GM12878 (cell line): Measurements from ENCODE around the gene ANO3. TPM values are rescaled to one million over a fixed set of nuclear protein-coding genes. Genes with fewer than 3 reads are reported as not detected.

Experiments
- ATAC-seq: fragments of 200-7000 bp; cut with Tn5 transposase; 3 replicates; pipeline ENCODE4 v1.9.1; 2020; ENCODE audit warnings: mild to moderate bottlenecking, moderate library complexity
- BruUV-seq: library from RNA; stranded (reverse); fragments of 400-500 nt; replicated peaks from 2 replicates; lab custom pipeline; 2021; lab: Mats Ljungman, UMichigan
- CTCF ChIA-PET: fragments of 300-600 bp; sonication (Branson Sonifier 250); formaldehyde crosslinking; extraction: SDS; loops from one replicate; lab custom pipeline; 2021; ENCODE audit warnings: inconsistent platforms; lab: Yijun Ruan, JAX
- POLR2A ChIA-PET: fragments of 350-600 bp; formaldehyde crosslinking; extraction: SDS; loops from one replicate; lab custom pipeline; 2021; ENCODE audit warnings: inconsistent platforms; lab: Charles Lee
- RAD21 ChIA-PET: fragments of 300-600 bp; sonication (Branson Sonifier 250); formaldehyde crosslinking; loops from one replicate; lab custom pipeline; 2023; ENCODE audit warnings: antibody characterized with exemption; ENCODE audit not compliant: unreplicated experiment; lab: Charles Lee
- SMC1A ChIA-PET: fragments of 300-600 bp; sonication (Branson Sonifier 250); formaldehyde crosslinking; loops from one replicate; lab custom pipeline; 2023; ENCODE audit not compliant: unreplicated experiment, uncharacterized antibody; lab: Charles Lee
- DNase-seq: peaks from one replicate; pipeline ENCODE4 v3.0.0-alpha.2; 2011; ENCODE audit warnings: low read depth, low spot score
- FAIRE-seq: peaks from 3 replicates; lab custom pipeline; 2011; peaks lifted over from hg19 to GRCh38; lab: Jason Lieb, UNC
- H2AFZ ChIP-seq: 2 replicates; pipeline ENCODE4 v1.6.0; 2011; ENCODE audit warnings: low read depth, low read length, control low read depth; ENCODE audit not compliant: control insufficient read depth
- H3K27ac ChIP-seq: 2 replicates; pipeline ENCODE4 v1.5.1; 2011; ENCODE audit warnings: control low read depth; ENCODE audit not compliant: control insufficient read depth, insufficient read depth
- H3K27me3 ChIP-seq, 2 experiments: replicated peaks in 1 of 2; 2 replicates each; pipeline versions ENCODE4 v1.6.0 to v1.6.1; 2011; ENCODE audit warnings: low read length in 1 of 2; ENCODE audit not compliant: control insufficient read depth in 2 of 2, insufficient read depth in 2 of 2
- H3K36me3 ChIP-seq, 2 experiments: 2 replicates each; pipeline ENCODE4 v1.5.1; 2011; ENCODE audit warnings: low read length in 1 of 2; ENCODE audit not compliant: control insufficient read depth in 2 of 2, insufficient read depth in 2 of 2
- H3K4me1 ChIP-seq: 2 replicates; pipeline ENCODE4 v1.6.1; 2011; ENCODE audit warnings: mild to moderate bottlenecking, low read length, moderate library complexity, mixed read lengths; ENCODE audit not compliant: control insufficient read depth, insufficient read depth
- H3K4me2 ChIP-seq: 2 replicates; pipeline ENCODE4 v1.6.0; 2011; ENCODE audit warnings: control low read depth; ENCODE audit not compliant: control insufficient read depth, insufficient read depth
- H3K4me3 ChIP-seq: fragments of 200-600 bp; sonication (generic); 2 replicates; pipeline ENCODE4 v1.5.1; 2016
- H3K79me2 ChIP-seq: 2 replicates; pipeline ENCODE4 v1.6.0; 2011; ENCODE audit warnings: low read length; ENCODE audit not compliant: control insufficient read depth, insufficient read depth
- H3K9ac ChIP-seq: 2 replicates; pipeline ENCODE4 v1.8.0; 2011; ENCODE audit warnings: low read length, control low read depth, mixed read lengths; ENCODE audit not compliant: control insufficient read depth, insufficient read depth
- H3K9me3 ChIP-seq: replicated peaks from 3 replicates; pipeline ENCODE4 v1.5.1; 2011; ENCODE audit warnings: mild to moderate bottlenecking, low read length; ENCODE audit not compliant: control insufficient read depth, insufficient read depth
- H4K20me1 ChIP-seq: 2 replicates; pipeline ENCODE4 v1.6.0; 2011; ENCODE audit not compliant: control insufficient read depth, insufficient read depth
- ASH2L ChIP-seq: fragments of 300-600, 200-600 bp; sonication (generic); IDR thresholded peaks from 2 replicates; pipeline ENCODE4 v1.6.1; 2017; ENCODE audit warnings: low read depth, mild to moderate bottlenecking, borderline replicate concordance
- CEBPB ChIP-seq, 2 experiments: fragments of 150-350 bp in 1 of 2; IDR thresholded peaks; 2 replicates each; pipeline ENCODE4 v1.6.1; 2012 to 2014; ENCODE audit warnings: low read depth in 2 of 2, low read length in 2 of 2, borderline replicate concordance in 1 of 2, inconsistent platforms in 1 of 2
- CHD4 ChIP-seq: fragments of 200-600 bp; sonication (generic); IDR thresholded peaks from 2 replicates; pipeline ENCODE4 v1.6.1; 2016; ENCODE audit warnings: mild to moderate bottlenecking
- HDAC6 ChIP-seq: fragments of 200-600 bp; sonication (generic); IDR thresholded peaks from one replicate; pipeline ENCODE4 v1.8.0; 2017; ENCODE audit warnings: antibody characterized with exemption; ENCODE audit not compliant: unreplicated experiment
- IKZF2 ChIP-seq, 2 experiments: fragments of 450-650 bp; IDR thresholded peaks; 2 replicates each; pipeline ENCODE4 v1.6.1; 2017; ENCODE audit warnings: mild to moderate bottlenecking in 2 of 2, moderate library complexity in 2 of 2
- PAX8 ChIP-seq: fragments of 450-650 bp; IDR thresholded peaks from 2 replicates; pipeline ENCODE4 v1.6.1; 2017; ENCODE audit warnings: mild to moderate bottlenecking, moderate library complexity
- PKNOX1 ChIP-seq: fragments of 450-650 bp; IDR thresholded peaks from 2 replicates; pipeline ENCODE4 v1.6.1; 2016; ENCODE audit warnings: mild to moderate bottlenecking
- SPI1 ChIP-seq: IDR thresholded peaks from 2 replicates; pipeline ENCODE4 v1.6.1; 2011; ENCODE audit warnings: low read depth, mild to moderate bottlenecking, low read length, moderate library complexity, borderline replicate concordance; ENCODE audit not compliant: insufficient read depth
- SUZ12 ChIP-seq: fragments of 200-600 bp; sonication (generic); IDR thresholded peaks from one replicate; pipeline ENCODE4 v1.6.1; 2018; ENCODE audit warnings: antibody characterized with exemption, mild to moderate bottlenecking; ENCODE audit not compliant: unreplicated experiment
- ZNF687 ChIP-seq: fragments of 450-650 bp; IDR thresholded peaks from 2 replicates; pipeline ENCODE4 v1.6.1; 2017; ENCODE audit warnings: mild to moderate bottlenecking, moderate library complexity
- WGBS: methylation state at CpG from one replicate; pipeline ENCODE4 v1.1.6; 2016; ENCODE audit warnings: low lambda C conversion rate; ENCODE audit not compliant: insufficient replicate concordance, insufficient coverage; ENCODE audit errors: missing lambda C conversion rate; 5-methylcytosine and 5-hydroxymethylcytosine counted together
- in situ Hi-C: fragments of 300-500 bp; cut with MboI; formaldehyde crosslinking; loops from 9 replicates; pipeline ENCODE4 v1.14.3; 2018; ENCODE audit warnings: mixed read lengths
- intact Hi-C: fragments of 100-400 bp; cut with micrococcal nuclease; formaldehyde crosslinking; loops from one replicate; pipeline ENCODE4 v1.14.2; 2022; ENCODE audit not compliant: unreplicated experiment
- polyA plus RNA-seq, 11 experiments: library from polyadenylated mRNA; depleted of rRNA in 4 of 11; unstranded in 6 of 11; stranded (reverse) in 5 of 11; fragments of >200 nt; fragmentation: Nextera tagmentation in 4 of 11; fragmentation: Illumina TruSeq in 1 of 11; extraction: Ambion mirVana in 4 of 11; extraction: Trizol in 1 of 11; gene quantifications; 1 replicate in 1 of 11; 2 replicates in 10 of 11; pipeline versions ENCODE4 v1.2.1 to v1.2.3, GENCODE V29; 2011 to 2016; ENCODE audit warnings: inconsistent platforms in 2 of 11, missing spikeins in 2 of 11, low read depth in 1 of 11
- total RNA-seq, 4 experiments: library from RNA; depleted of rRNA in 3 of 4; stranded (reverse); fragments of >200 nt in 3 of 4; fragmentation: Illumina TruSeq in 1 of 4; extraction: Trizol in 1 of 4; gene quantifications; 2 replicates each; pipeline versions ENCODE4 v1.2.1 to v1.2.3, GENCODE V29; 2013 to 2021
- TF ChIP-seq, protein P1 (sequence below): fragments of 450-650 bp; IDR thresholded peaks from 2 replicates; pipeline ENCODE4 v1.6.1; 2018; ENCODE audit warnings: mild to moderate bottlenecking, low read depth, moderate library complexity; ENCODE audit not compliant: partially characterized antibody
- TF ChIP-seq, protein P2 (sequence below): fragments of 150-350 bp; IDR thresholded peaks from 2 replicates; pipeline ENCODE4 v1.6.1; 2014; ENCODE audit warnings: mild to moderate bottlenecking, low read depth, low read length

Gene ANO3
- total and polyA plus RNA-seq, 10 of the 15 experiments (the other 5 are each of a cell fraction or from before 2014, with no cell fraction given), result 0.13 to 5.9 (median 0.44) TPM

GRCh38 chr11:26442131-26442530 is 110.2 kb downstream of the ANO3 start:
- no peaks in the 10 kb centered on the region for H3K9me3 ChIP-seq
- H3K27ac ChIP-seq, result no peak overlapping the region
- FAIRE-seq (no peak), DNase-seq (no peak), ATAC-seq (no peak)
- intact Hi-C loops, result no loop called here
- no peaks in the 10 kb centered on the region for H3K79me2 ChIP-seq
- ChIA-PET RAD21 (interaction anchor here (1.0 kb wide), 1 partner anchor 209 kb away, joined by 3 read pairs; no protein-coding TSS in a partner anchor), SMC1A (interaction anchor here (1.2 to 1.3 kb wide), 2 partner anchors 29 to 89 kb away, joined by 4 read pairs; no protein-coding TSS in a partner anchor), POLR2A (no interaction called here), CTCF (interaction anchor here (1.1 kb wide), 1 partner anchor 11 kb away, joined by 4 read pairs; no protein-coding TSS in a partner anchor)
- BruUV-seq, result no TSS peak
- H4K20me1 ChIP-seq, result no peaks in the 10 kb centered on the region
- in situ Hi-C loops, result no loop called here
- no peaks in the 10 kb centered on the region for H3K4me1 ChIP-seq
- H3K4me3 ChIP-seq, result no peak overlapping the region
- H3K4me2 ChIP-seq, result no peak overlapping the region
- TF ChIP-seq PAX8, result no peak
- TF ChIP-seq ASH2L, result no peak
- no peak for TF ChIP-seq SPI1
- TF ChIP-seq PKNOX1, result no peak
- TF ChIP-seq SUZ12, result no peak
- TF ChIP-seq, protein P1, sequence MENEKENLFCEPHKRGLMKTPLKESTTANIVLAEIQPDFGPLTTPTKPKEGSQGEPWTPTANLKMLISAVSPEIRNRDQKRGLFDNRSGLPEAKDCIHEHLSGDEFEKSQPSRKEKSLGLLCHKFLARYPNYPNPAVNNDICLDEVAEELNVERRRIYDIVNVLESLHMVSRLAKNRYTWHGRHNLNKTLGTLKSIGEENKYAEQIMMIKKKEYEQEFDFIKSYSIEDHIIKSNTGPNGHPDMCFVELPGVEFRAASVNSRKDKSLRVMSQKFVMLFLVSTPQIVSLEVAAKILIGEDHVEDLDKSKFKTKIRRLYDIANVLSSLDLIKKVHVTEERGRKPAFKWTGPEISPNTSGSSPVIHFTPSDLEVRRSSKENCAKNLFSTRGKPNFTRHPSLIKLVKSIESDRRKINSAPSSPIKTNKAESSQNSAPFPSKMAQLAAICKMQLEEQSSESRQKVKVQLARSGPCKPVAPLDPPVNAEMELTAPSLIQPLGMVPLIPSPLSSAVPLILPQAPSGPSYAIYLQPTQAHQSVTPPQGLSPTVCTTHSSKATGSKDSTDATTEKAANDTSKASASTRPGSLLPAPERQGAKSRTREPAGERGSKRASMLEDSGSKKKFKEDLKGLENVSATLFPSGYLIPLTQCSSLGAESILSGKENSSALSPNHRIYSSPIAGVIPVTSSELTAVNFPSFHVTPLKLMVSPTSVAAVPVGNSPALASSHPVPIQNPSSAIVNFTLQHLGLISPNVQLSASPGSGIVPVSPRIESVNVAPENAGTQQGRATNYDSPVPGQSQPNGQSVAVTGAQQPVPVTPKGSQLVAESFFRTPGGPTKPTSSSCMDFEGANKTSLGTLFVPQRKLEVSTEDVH, result no peak
- TF ChIP-seq CHD4, result no peak
- no peak for TF ChIP-seq IKZF2 (IDR thresholded peaks at IDR 0.05)
- no peak for TF ChIP-seq ZNF687
- TF ChIP-seq HDAC6, result no peak
- TF ChIP-seq CEBPB (IDR thresholded peaks at IDR 0.05; ENCODE audit: borderline replicate concordance in 1 of 2, low read depth in 2 of 2, low read length in 2 of 2), result no peak
- TF ChIP-seq, protein P2, sequence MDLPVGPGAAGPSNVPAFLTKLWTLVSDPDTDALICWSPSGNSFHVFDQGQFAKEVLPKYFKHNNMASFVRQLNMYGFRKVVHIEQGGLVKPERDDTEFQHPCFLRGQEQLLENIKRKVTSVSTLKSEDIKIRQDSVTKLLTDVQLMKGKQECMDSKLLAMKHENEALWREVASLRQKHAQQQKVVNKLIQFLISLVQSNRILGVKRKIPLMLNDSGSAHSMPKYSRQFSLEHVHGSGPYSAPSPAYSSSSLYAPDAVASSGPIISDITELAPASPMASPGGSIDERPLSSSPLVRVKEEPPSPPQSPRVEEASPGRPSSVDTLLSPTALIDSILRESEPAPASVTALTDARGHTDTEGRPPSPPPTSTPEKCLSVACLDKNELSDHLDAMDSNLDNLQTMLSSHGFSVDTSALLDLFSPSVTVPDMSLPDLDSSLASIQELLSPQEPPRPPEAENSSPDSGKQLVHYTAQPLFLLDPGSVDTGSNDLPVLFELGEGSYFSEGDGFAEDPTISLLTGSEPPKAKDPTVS, result no peak
- H3K36me3 ChIP-seq, result no peaks in the 10 kb centered on the region
- WGBS, result 5% methylated on average over 2 of the region's 2 CpGs
- no peak overlapping the region for H3K9ac ChIP-seq
- H2AFZ ChIP-seq, result no peak overlapping the region
- no peaks in the 10 kb centered on the region for H3K27me3 ChIP-seq
